A204.1 (cell line): Measurements from ENCODE around the gene LRRIQ1.
"Not testable (repeated sequence)": the region's sequence is repeated elsewhere in the genome, so short reads cannot be mapped to it uniquely, and the experiment has no call there.

ENCODE experiments used
- FAIRE-seq: peaks from 2 replicates; lab custom pipeline; 2012; peaks lifted over from hg19 to GRCh38; lab: Jason Lieb, UNC

LRRIQ1 gene

DNA sequence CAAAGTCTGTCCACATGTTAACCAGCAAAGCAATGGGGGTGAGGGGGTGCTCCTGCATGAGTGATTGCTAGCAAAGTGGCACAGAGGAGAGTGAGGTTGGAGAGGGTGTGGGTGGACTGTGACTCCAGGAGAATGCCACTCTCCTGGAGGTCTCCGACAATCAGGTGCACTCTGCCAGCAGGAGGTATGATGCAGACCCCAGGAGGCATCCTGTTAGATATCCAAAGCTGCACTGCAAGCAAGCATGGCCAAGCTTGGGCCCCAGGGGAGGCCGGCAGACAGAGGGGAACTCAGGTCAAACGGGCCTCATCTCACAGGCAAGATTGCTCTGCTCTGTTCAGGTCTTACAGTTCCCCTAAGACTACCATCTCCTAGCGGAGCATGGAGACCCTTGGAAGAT is 170.4 kb downstream of the LRRIQ1 start:
- no peak for FAIRE-seq

DNA sequence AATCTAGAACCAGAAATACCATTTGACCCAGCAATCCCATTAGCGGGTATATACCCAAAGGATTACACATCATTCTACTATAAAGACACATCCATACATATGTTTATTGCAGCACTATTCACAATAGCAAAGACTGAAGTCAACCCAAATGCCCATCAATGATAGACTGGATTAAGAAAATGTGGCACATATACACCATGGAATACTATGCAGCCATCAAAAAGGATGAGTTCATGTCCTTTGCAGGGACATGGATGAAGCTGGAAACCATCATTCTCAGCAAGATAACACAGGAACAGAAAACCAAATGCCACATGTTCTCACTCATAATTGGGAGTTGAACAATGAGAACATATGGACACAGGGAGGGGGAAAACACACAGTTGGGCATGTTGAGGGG is 188.2 kb downstream of the LRRIQ1 start:
- FAIRE-seq: not testable (repeated sequence)

DNA sequence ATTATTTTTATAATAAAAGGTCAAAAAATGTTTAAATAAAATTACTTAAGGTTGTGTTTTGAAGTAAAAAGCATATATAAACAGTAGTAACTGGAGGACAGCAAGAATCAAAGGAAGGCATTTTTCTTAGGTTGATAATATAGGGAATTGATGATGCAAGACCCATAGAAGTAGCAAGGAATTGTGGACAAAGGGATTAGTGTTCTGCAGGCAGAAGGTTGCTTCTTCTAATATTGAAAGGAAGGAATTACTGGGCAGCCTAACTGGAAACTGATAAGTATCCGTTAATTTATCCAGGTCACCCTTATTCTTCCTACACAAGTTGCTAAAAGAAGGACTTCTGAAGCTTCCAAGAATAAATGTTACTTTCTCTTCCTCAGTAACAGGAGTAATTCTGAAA is 189.3 kb downstream of the LRRIQ1 start:
- FAIRE-seq: no peak

DNA sequence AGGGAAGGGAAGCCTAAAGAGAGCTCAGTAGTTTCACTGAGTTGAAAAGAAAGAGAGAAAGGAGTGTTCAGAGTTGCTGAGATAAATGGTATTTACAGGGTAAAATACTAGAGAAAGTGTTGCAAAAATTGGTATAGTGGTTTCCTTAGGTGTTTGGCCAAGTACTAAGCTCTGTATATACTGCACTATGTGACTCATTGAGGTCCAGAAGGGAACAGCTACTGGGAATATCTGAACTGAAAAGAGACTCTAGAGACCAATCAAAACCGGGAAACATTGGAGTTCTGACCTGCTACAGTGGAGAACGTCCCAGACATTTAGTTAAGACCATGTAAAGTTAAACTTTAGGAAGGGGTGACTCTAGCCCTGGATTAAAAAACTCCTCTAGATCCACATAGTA is 201.2 kb downstream of the LRRIQ1 start:
- FAIRE-seq: no peak

DNA sequence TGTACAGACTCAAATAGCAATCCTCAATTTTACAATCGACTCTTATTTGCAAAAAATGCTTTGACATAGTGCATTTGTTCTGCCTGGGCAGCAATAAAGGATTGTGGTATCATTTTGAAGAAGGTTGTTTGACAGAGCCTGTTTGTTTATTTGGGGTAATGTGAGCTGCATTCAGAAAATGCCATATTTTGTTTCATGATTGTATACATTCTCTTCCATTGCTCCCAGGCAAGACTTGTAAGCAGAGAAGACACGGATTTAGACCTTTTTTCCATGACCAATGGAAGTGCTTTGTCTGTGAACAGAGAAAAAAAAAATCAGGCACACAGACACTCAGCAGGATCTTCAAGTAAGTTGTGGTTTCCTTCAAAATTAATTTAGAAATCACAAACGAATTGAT is 208.4 kb downstream of the LRRIQ1 start:
- no peak for FAIRE-seq

DNA sequence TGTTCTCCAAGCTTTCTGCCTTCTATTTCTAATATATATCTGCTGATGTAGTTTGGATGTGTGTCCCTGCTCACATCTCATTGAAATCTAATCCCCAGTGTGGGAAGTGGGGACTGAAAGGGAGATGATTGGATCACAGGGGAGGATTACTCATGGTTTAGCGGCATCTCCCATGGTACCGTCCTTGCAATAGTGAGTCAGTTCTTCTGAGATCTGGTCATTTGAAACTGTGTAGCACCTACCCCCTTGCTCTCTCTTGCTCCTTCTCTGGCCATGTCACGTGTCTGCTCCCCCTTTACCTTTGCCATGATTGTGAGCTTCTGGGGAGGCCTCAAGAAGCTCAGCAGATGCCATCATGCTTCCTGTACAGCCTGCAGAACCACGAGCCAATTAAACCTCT is 217.7 kb downstream of the LRRIQ1 start:
- no peak for FAIRE-seq

DNA sequence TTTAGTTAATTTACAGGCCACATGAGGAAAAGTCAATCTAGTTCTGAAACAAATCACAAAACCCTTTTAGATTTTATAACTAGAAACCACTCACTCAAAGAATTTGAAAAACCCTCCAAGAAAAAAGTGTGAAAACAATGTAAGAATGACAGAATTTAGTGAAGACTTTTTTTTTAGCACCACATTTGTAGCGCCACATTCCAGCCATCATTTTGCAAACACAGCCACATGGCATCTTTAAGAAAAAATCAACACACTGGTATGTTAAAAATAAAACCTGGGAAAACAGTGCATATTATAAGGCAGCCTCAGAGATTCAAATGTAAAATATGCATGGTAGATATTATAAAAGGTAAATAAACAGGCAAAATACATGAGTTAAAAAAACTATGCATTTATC is 221.5 kb downstream of the LRRIQ1 start:
- FAIRE-seq: no peak

DNA sequence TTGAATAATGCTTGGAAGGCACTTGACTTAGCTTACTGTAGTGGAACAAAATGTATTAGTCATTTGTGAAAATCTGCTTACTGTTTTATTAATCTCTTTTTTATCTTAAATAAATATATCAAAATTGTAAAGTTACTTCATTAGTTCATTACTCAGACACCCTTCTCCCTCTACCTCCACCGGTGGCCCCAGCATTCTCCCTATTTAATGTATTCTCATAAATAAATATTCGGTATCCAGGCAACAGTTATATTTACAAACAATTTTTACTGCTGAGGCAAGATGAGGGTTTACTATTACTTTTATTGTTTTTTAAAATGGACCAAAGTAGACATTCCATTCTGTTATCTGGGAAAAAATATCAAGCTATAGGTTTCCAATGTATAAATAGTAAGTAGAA is 224.3 kb downstream of the LRRIQ1 start:
- no peak for FAIRE-seq

DNA sequence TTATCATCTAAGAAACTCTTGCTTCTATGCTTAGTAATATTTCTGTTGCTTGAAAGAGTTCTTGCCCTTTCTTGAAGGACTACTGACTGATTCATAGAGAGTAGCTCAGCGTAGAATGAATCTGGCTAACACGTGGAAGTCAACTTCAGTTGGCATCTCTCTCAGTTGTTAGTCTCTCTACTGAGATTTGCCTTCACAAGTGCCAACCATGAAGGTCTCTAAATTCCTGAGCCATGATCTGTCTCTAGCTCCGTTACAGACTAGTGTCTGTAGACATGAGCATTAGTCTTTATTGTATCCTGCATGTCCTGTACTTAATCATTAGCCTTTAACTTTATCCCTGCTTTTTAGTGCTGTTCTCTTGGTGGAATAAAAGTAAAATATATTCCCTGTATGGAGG is 224.7 kb downstream of the LRRIQ1 start:
- no peak for FAIRE-seq

DNA sequence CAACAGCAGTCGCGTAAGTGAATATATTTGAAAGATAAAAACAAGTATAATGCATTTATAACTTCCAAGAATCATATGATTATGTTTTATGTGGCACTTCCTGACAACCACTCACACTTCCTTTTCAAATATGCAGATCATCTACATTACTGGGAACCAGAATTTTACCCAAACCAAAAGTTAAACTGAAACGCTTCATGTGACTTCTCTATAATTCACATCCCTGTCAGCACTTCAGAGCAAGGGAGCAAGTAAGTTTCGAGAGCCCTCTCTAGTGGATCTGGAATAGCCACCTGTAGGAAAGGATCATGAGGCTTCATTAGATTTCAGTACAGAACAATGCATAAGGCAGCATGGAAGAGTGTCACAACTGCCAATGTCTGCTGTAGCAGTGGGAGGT is 230.2 kb downstream of the LRRIQ1 start:
- FAIRE-seq: no peak

DNA sequence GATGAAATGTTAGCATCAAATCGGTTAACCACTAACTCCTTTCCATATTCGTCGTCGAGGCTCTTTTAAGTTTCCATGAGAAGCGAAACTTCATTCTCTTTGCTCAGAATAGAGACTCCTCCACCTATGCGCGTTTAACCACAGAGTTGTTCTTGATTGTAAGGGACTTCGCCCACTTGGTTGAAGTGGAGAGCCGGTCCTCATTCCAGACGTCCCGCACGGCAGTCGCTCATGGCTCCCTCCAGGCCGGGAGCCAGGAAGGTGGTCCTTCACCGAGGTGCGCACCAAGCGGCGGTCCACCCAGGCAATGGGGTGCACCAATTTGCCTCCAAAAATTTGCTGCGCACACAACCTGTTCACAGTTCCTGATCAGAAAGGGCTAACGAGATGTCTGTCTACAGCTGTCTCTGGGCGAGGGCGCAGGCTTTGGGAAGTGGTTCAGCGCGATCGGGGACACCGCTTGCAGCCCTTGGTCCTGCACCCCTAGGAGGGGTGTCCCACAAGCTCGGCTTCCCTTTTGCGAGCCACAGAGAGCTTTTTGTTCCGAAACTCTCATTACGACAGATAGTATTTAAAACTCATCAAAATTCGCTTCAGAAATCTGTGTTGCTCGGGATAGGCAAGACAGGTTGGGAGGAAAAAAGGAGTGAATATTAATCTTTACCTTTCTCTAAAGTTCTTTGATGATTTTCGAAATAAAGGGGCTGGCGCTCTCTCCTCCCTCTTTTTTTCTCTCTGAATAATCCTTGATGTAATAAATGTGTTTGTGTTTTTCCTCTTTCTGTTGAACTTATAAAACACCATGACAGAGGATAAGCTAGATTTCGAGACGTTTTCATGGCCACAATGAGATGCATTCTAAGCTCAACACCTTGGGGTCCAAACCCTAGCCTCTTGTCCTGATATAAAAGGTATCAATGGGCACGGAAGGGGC is 237.5 kb downstream of the LRRIQ1 start:
- no peak for FAIRE-seq

DNA sequence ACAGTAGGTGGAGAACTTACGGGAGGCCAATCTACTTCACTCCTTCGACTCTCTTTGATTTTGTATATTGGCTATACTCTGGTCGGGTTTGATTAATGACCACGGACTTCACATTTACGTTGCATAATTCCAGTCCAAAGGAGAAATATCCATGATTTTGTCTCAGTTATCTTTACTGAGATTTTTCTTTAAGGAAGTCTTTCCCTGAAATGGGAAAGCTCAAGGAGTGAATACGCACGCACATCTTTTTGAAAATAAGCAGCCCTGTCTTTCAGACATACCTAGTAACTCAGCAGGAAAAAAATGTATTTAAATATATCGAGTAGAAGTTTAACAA is 238.1 kb downstream of the LRRIQ1 start:
- no peak for FAIRE-seq

DNA sequence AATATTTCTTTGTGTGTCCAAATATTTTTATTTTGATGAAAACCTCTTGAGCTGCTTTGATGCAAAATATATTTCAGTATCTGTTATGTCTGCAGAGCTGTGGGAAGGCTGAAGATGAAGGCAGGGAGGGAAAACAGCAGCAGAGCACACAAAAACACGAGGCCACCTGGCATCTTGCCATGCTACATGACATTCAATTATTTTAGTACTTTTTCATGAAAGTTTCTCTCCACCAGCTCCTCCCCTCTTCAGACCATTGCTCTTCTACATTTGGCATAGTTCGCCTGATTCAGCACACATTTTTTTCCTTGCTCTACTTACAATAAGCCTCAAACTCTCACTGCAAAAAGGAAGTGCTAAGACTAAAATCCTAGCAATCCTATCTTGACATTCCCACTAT is 239.2 kb downstream of the LRRIQ1 start:
- FAIRE-seq: no peak

DNA sequence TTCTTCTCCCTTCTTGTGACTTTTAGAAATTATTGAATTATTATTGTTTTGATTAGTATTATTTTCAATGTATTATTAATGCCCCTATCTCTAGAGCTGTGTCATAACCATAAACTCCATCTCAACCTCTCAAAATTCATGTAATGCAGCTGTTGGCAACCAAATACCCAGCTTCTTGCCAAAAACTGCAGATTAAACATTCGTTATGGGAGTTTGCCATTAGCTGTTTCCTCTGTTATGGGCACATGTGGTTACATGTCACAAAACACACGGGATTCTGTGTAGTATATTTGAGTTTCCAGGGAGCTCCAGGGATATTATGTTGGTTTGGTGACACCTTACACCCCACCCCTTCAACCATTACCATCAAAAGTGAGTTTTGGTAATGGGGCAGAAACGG is 241.0 kb downstream of the LRRIQ1 start:
- FAIRE-seq: no peak

DNA sequence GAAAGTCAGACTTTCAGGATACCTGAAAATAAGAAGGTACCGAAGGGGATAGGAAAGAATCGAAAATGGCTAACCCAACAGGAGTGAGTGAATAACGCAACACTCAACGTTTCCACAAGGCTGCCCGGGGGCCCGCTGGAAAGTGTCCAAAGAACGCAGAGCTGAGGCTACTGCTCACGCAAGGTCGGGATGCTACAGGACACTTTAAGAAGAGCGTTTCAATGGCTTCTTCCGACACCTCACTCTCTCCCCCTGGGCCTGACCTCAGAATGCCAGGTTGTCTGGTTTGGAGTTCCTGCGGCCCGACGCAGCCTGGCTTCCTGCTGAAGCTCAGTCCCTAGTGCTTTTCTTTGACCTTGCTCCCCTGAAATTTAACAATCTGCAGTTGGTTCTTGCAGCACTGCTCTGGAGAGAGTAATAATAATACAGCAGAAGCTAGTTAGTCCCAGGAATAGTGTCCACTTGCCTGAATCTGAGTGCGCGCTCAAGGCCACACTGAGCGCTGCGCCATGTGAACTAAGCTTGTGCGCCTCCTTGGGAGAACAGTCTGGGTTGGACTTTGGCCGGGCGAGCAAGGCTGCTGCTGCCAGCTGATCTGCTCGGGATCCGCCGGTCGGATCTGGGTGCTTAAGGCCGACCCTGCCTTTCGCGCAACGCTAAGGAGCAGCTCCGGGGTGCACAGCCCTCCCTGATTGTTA is 241.9 kb downstream of the LRRIQ1 start:
- no peak for FAIRE-seq

DNA sequence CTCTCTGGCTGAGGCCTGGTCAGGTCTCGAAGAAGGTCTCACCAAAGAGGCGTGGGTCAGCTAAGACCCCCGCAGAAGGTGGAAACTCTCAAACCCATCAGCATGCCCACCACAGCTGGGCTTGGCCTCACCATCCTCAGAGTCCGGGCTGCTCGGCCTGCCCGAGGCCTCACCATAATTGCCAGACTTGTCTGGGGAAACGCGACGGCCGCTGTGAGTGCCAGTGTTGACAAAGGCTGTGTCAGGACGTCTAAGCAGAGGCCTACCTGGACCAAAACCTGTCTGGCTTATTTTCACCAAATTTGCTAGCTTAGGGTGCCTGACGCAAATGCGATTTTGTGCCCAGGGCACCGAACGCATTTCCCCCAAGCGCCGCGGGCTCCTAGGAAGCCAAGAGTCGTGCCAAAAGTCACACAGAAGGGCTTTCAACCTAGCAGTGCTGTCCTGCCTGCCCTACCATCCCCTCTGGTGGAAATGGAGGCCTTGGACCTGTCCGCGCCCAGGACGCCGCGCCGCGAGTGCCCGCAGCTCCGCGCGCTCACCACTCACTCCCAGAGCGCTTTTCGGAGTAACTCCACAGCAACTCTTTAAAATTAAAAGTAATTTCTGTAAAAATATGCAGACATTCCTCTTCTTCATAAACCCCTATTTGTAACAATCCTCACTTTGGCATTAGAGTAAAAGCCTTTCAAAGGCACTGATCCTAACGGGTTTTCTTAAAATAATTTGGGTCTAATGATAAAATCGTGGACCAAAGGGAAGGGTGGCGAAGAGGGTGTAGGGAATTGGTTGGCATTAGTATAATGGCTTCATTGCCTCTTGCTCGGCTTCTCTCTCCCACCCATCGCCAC is 242.7 kb downstream of the LRRIQ1 start:
- FAIRE-seq: no peak

DNA sequence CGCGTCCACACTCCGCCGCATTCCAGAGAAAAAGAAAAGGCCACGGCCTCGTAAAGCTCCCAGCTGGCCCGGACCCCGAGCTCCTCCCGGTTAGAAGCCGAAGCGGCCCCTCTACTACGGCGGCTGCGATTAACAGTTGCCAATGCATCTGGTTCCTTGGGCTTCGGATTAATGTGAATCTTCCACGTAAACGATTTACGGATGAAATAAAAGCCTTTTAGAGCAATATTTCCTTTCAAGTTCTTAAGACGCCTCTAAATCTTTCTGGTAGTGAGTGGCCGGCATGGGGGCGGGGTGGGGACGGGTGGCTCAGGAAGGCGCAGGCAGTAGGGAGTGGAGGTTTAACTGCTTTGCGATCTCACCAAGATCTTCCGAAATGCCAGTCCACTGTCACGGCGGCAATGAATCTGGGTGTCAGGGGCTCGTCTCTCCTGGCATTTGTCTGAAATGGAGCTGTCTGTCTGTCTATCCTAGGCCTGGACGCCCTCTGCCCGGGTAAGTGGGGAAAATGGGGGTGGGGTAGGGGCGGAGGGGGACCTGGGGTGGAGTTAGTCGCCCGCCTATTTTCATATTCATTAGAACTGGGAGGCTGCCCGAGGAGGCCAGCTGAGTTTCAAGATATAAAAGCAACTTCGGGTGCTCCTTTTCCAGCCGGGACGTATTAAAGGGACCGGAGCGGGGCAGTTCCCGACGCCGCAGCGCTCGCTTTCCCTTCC is 243.5 kb downstream of the LRRIQ1 start:
- no peak for FAIRE-seq

DNA sequence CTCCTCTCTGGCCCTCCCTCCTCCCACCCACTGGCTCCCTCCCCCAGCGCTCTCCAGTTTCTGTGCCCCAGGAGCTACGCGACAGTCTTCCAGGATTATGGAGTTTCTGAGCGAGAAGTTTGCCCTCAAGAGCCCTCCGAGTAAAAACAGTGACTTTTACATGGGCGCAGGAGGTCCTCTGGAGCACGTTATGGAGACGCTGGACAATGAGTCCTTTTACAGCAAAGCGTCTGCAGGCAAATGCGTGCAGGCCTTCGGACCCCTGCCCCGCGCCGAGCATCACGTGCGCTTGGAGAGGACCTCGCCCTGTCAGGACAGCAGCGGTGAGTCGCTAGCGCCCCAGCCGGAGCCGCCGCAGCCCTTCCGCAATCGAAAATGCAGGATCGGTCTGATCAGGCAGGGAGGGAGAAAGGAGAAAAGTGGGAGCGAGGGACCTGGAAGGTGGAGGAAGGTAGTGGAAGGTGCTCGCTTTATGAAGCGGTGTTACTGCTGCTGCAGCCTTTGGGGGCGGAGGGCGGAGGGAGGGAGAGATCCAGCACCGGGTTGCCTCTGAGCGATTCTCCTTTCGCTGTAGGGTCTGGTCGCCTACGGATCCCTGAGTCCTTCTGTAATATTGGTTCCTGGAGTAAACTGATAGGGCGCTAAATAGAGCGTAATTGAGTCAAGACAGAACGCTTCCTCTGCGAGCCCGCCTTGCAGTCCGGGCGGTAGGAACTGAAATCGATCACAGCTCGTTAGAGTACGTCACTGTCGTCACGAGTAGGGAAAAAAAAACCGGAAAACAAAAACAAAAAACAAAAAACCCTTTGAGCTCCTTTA is 244.2 kb downstream of the LRRIQ1 start, which contains the start of gene ALX1:
TSS of gene ALX1 (plus strand) at position 56 of the 819 bp plus-strand sequence. CDS start at position 98, 42 bp downstream.
- FAIRE-seq: no peak

DNA sequence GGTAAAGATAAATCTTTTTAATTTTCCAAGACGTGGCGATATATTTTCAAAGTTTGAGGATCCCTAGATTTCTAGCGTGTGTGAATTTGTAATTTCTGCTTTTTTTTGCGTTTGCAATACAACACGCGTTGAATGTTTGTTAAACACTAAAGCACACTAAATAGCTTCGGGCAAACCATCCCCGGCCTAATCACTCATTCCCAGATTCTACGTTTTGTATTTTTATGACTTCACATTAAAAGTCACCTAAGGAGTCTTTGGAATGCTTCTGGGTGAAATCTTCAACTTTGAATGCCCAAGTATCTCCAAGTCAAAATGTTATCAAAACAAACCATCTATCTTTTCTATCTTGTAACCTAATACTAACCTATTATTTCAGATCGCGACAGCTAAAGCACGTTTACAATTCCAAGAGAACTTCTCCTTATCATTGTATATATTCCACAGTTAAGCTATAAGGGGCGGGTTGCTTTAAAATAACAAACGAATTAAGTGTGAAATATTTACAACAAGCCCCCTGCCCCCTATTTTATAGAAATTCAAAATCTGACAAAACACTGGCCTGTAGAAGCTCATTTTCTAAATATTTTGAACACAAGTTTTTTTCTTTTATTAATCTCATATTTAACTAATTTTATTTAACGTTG is 245.0 kb downstream of the LRRIQ1 start:
- no peak for FAIRE-seq

DNA sequence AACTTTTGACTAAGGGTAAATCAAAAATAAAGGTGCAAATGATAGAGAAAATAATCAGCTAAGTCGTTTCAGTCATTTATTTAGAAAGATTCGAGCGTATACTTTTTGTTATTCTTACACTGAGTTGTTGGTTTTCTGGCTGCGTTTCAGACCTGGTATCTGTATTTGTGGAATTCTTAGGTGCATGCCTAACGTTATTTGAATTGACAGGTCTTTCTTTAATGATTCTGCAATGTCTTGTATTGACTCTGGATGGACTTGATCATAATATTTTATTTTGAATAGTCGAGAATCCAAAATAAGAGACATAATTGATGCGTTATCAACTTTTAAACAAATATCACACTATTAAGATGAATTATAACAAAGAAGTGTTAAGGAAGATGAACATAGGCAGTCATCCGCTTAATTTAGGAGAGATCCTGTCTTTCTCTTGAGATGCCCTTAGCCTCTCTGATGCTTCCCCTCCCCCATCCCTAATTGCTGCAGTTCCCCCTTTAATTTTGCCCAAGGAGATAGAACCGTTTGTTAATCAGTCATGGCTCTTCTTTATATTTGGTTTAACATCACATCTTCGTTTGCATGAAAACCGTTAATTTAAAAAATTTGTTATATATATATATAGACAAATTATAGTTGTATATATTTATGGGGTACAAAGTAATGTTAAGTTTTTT is 245.6 kb downstream of the LRRIQ1 start:
- no peak for FAIRE-seq
